NCI-H1436 treated with DMSO at 0.1 percent for 48 hours (cell line): ENCODE data around the gene ZNF300.
"Not testable (repeated sequence)": the region's sequence is repeated elsewhere in the genome, so short reads cannot be mapped to it uniquely, and the experiment has no call there.

ENCODE experiments used
- DNase-seq: peaks from one replicate; lab custom pipeline; 2025; lab: John Stamatoyannopoulos, UW

Gene ZNF300

GRCh38 chr5:150904479-150905311, at the start of gene ZNF300:
TSS of gene ZNF300 (minus strand) at chr5:150904980. CDS start at chr5:150903155, 1,825 bp downstream.
- DNase-seq = peak; percentile 76

- DNase-seq = no peak
Observed at GRCh38 chr5:150948539-150948938, 43.8 kb upstream of the ZNF300 start.

- no peak for DNase-seq
Observed at GRCh38 chr5:150946351-150946905, 41.6 kb upstream of the ZNF300 start.

GRCh38 chr5:150945947-150946346, 41.2 kb upstream of the ZNF300 start:
- no peak for DNase-seq

- DNase-seq = no peak
Observed at GRCh38 chr5:150945486-150945885, 40.7 kb upstream of the ZNF300 start.

GRCh38 chr5:150931368-150931965, 26.7 kb upstream of the ZNF300 start:
- DNase-seq = no peak

GRCh38 chr5:150918613-150919012, 13.8 kb upstream of the ZNF300 start:
- no peak for DNase-seq

- DNase-seq = no peak
Observed at GRCh38 chr5:150912312-150912814, 7.6 kb upstream of the ZNF300 start.

- no peak for DNase-seq
Observed at GRCh38 chr5:150905312-150905683, 518 bp upstream of the ZNF300 start.

GRCh38 chr5:150901446-150901845, 3.3 kb downstream of the ZNF300 start:
- no peak for DNase-seq

- no peak for DNase-seq
Observed at GRCh38 chr5:150895431-150896428, 9.1 kb downstream of the ZNF300 start.

GRCh38 chr5:150879358-150879757, 25.4 kb downstream of the ZNF300 start:
- DNase-seq = no peak

- no peak for DNase-seq
Observed at GRCh38 chr5:150862070-150862469, 42.7 kb downstream of the ZNF300 start.

GRCh38 chr5:150860246-150860821, 44.4 kb downstream of the ZNF300 start:
- DNase-seq = no peak

GRCh38 chr5:150856700-150857099, 48.1 kb downstream of the ZNF300 start:
- not testable (repeated sequence) for DNase-seq

- no peak for DNase-seq
Observed at GRCh38 chr5:150853561-150853960, 51.2 kb downstream of the ZNF300 start.

- no peak for DNase-seq
Observed at GRCh38 chr5:150851039-150851438, 53.7 kb downstream of the ZNF300 start.

GRCh38 chr5:150848271-150848670, 56.5 kb downstream of the ZNF300 start:
- no peak for DNase-seq

GRCh38 chr5:150847334-150847695, 57.5 kb downstream of the ZNF300 start:
- DNase-seq = no peak

- peak; percentile 65 for DNase-seq
Observed at GRCh38 chr5:150846654-150847333, 58.0 kb downstream of the ZNF300 start.

GRCh38 chr5:150846308-150846653, 58.5 kb downstream of the ZNF300 start, which contains the start of gene IRGM:
TSS of gene IRGM (plus strand) at chr5:150846521. CDS start at chr5:150848124, 1,603 bp downstream.
- not testable (repeated sequence) for DNase-seq
